Skin of body (tissue), 2 donors: ENCODE results near the gene SYT9. TPM values are rescaled to one million over a fixed set of nuclear protein-coding genes. Genes with fewer than 3 reads are reported as not detected.

ENCODE experiments used
- DNase-seq: peaks from one replicate; lab custom pipeline; 2025; lab: John Stamatoyannopoulos, UW
- total RNA-seq: library from RNA; depleted of rRNA; stranded (reverse); fragments of >200 nt; gene quantifications from one replicate; pipeline ENCODE4 v1.2.3, GENCODE V29; 2014

The SYT9 gene
- total RNA-seq, 1 donor from 2014 or later, result 0.99 TPM

GRCh38 chr11:7462706-7463105 is 211.0 kb downstream of the SYT9 start:
- DNase-seq, result no peak

- no peak for DNase-seq
Measured at GRCh38 chr11:7467652-7468051, 215.9 kb downstream of the SYT9 start.

GRCh38 chr11:7469351-7469865 is 217.7 kb downstream of the SYT9 start:
- DNase-seq, result no peak

GRCh38 chr11:7471071-7471470 is 219.4 kb downstream of the SYT9 start:
- no peak for DNase-seq

GRCh38 chr11:7473717-7474116 is 222.0 kb downstream of the SYT9 start:
- DNase-seq, result no peak

- DNase-seq, result no peak
Measured at GRCh38 chr11:7480113-7480512, 228.4 kb downstream of the SYT9 start.

- no peak for DNase-seq
Measured at GRCh38 chr11:7484131-7484530, 232.4 kb downstream of the SYT9 start.

- no peak for DNase-seq
Measured at GRCh38 chr11:7484645-7485044, 232.9 kb downstream of the SYT9 start.

GRCh38 chr11:7485186-7486097 is 233.7 kb downstream of the SYT9 start, which contains the start of gene OLFML1:
TSS of gene OLFML1 (plus strand) at chr11:7485506. CDS start at chr11:7485876, 370 bp downstream.
- DNase-seq, result peak; percentile 96

GRCh38 chr11:7486098-7486780 is 234.5 kb downstream of the SYT9 start:
- no peak for DNase-seq

- peak; percentile 25 for DNase-seq
Measured at GRCh38 chr11:7486781-7487140, 235.1 kb downstream of the SYT9 start.

- DNase-seq, result no peak
Measured at GRCh38 chr11:7487360-7487759, 235.7 kb downstream of the SYT9 start.

- DNase-seq, result no peak
Measured at GRCh38 chr11:7488681-7489080, 237.0 kb downstream of the SYT9 start.

- DNase-seq, result no peak
Measured at GRCh38 chr11:7489376-7489775, 237.7 kb downstream of the SYT9 start.

- no peak for DNase-seq
Measured at GRCh38 chr11:7490054-7490453, 238.3 kb downstream of the SYT9 start.

GRCh38 chr11:7490535-7490934 is 238.8 kb downstream of the SYT9 start:
- no peak for DNase-seq

GRCh38 chr11:7492253-7492652 is 240.5 kb downstream of the SYT9 start:
- no peak for DNase-seq

GRCh38 chr11:7493670-7494069 is 242.0 kb downstream of the SYT9 start:
- DNase-seq, result no peak

- no peak for DNase-seq
Measured at GRCh38 chr11:7494086-7494745, 242.5 kb downstream of the SYT9 start.

GRCh38 chr11:7495882-7496551 is 244.3 kb downstream of the SYT9 start:
- DNase-seq, result no peak

GRCh38 chr11:7498193-7498592 is 246.5 kb downstream of the SYT9 start:
- DNase-seq, result no peak
